Effector memory CD4-positive, alpha-beta T cell (primary cell): ENCODE results near the gene ATP11C.

Experiments used
- DNase-seq, 3 donors: peaks; one replicate each; pipeline ENCODE4 v3.0.0-alpha.2; 2020
- H3K27ac ChIP-seq: 2 replicates; pipeline ENCODE4 v1.7.0; 2013; ENCODE audit warnings: mild to moderate bottlenecking, low read length, moderate library complexity; ENCODE audit not compliant: insufficient read depth, poor library complexity, severe bottlenecking
- H3K27me3 ChIP-seq: replicated peaks from 2 replicates; pipeline ENCODE4 v1.7.0; 2013; ENCODE audit warnings: mild to moderate bottlenecking, low read length; ENCODE audit not compliant: insufficient read depth, control insufficient read depth, poor library complexity, severe bottlenecking
- H3K36me3 ChIP-seq: 2 replicates; pipeline ENCODE4 v1.7.0; 2013; ENCODE audit warnings: mild to moderate bottlenecking, low read length, moderate library complexity; ENCODE audit not compliant: control insufficient read depth, insufficient read depth
- H3K4me1 ChIP-seq: 2 replicates; pipeline ENCODE4 v1.7.0; 2013; ENCODE audit warnings: low read length, mild to moderate bottlenecking; ENCODE audit not compliant: control insufficient read depth, insufficient read depth, poor library complexity, severe bottlenecking
- H3K4me3 ChIP-seq: 2 replicates; pipeline ENCODE4 v1.7.0; 2013; ENCODE audit warnings: low read length, low read depth, mild to moderate bottlenecking; ENCODE audit not compliant: insufficient read depth, poor library complexity, severe bottlenecking
- H3K9me3 ChIP-seq: 2 replicates; pipeline ENCODE4 v1.7.0; 2013; ENCODE audit warnings: mild to moderate bottlenecking, low read length, moderate library complexity; ENCODE audit not compliant: control insufficient read depth

Gene ATP11C

DNA sequence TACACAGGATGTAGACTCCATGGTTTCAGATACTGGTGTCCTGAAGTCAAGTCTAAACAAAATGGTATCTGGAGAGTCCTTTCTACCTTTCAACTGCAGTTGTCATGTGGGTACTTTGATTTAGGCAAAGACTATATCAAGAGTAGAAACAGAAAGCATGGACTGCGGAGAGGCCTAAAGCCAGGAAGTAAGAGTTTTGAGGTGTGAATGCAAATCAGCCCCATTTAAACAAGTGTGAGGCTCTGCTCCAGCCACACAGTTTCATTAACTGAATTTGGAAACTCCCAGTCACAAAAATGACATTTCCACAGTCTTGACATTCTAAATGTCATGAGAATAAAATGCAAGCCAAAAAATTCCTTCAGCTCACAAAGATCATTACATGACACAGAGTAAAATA is 137.7 kb downstream of the ATP11C start:
- Histone ChIP-seq H3K27ac (no peak overlapping the region), H3K4me3 (no peak overlapping the region), H3K4me1 (no peaks in the 10 kb centered on the region)

DNA sequence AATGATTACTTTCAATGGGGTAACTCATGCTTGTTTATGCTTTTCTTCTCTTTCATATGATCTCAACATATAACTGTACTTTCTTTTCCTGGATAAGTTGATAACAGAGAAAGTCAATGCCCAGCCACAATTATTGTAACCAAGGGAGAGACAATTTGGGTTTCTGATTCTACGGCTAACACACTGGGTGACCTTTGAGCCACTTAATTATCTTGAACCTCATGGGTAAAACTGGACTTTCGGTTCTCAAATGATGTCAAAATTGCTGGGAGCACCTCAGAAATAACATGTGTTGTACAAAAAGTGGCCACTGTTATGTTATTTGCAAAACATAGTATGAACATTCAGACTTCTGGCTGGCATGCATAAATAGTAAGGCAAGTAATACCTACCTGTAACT is 145.3 kb downstream of the ATP11C start:
- no peaks in the 10 kb centered on the region for H3K27me3 ChIP-seq
- no peaks in the 10 kb centered on the region for H3K4me1 ChIP-seq
- H3K9me3 ChIP-seq = no peaks in the 10 kb centered on the region
- DNase-seq = no peak
- no peak overlapping the region for H3K4me3 ChIP-seq
- H3K27ac ChIP-seq = no peak overlapping the region
- no peaks in the 10 kb centered on the region for H3K36me3 ChIP-seq

More for the DNA sequence above, 137.7 kb downstream of the ATP11C start:
- Histone ChIP-seq H3K9me3 (no peaks in the 10 kb centered on the region), H3K36me3 (no peaks in the 10 kb centered on the region), H3K27me3 (no peaks in the 10 kb centered on the region)
- no peak for DNase-seq

GRCh38 chrX:139784807-139785206 is 148.0 kb downstream of the ATP11C start:
- Histone ChIP-seq H3K9me3 (no peaks in the 10 kb centered on the region), H3K4me3 (no peak overlapping the region), H3K27me3 (no peaks in the 10 kb centered on the region), H3K36me3 (no peaks in the 10 kb centered on the region), H3K27ac (no peak overlapping the region), H3K4me1 (no peaks in the 10 kb centered on the region)
- no peak for DNase-seq

DNA sequence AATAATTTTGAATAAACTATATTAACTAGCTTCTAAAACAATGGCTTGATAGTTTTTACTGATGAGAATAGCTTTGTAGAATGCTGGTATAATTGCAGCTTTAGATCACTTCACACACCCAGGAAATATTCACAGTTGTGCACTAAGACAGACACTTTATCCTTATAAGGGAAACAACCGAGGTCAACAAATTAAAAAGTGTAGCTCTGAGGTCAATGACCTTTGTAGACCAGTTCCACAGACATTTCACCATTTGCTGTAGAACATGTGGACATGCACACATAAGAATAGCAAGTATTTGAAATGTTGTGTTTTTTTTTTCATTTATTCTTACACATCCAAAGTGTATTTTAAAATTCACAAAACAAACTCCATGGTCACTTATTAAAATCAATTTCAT is 148.9 kb downstream of the ATP11C start:
- Histone ChIP-seq H3K27me3 (no peaks in the 10 kb centered on the region), H3K4me1 (no peaks in the 10 kb centered on the region), H3K9me3 (no peaks in the 10 kb centered on the region), H3K36me3 (no peaks in the 10 kb centered on the region), H3K27ac (no peak overlapping the region), H3K4me3 (no peak overlapping the region)
- DNase-seq = no peak

DNA sequence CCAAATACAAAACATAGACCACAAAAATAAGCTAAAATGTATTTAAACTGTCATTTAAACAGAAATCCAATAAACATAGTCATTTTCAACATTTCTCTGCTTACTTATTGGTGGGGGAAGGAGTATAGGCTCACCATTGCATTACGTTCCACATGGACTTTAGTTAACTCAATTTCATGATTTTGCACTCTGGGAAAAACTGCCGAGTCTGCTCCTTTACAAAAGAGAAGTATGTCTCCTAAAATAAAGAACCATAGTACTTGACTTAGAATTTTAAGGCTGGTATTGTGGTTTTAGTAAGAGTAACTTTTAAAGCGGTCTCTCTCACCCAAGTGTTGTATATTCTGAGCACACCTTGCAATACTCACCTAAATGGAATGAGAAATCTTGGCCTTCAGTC is 149.8 kb downstream of the ATP11C start:
- no peak overlapping the region for H3K27ac ChIP-seq
- H3K36me3 ChIP-seq = no peaks in the 10 kb centered on the region
- no peak overlapping the region for H3K4me3 ChIP-seq
- H3K4me1 ChIP-seq = no peaks in the 10 kb centered on the region
- no peak for DNase-seq
- H3K27me3 ChIP-seq = no peaks in the 10 kb centered on the region
- no peaks in the 10 kb centered on the region for H3K9me3 ChIP-seq

GRCh38 chrX:139776599-139776998 is 156.3 kb downstream of the ATP11C start:
- Histone ChIP-seq H3K36me3 (peaks cover 8% of the 10 kb centered on the region), H3K27me3 (no peaks in the 10 kb centered on the region), H3K4me3 (no peak overlapping the region), H3K27ac (no peak overlapping the region), H3K9me3 (no peaks in the 10 kb centered on the region), H3K4me1 (no peaks in the 10 kb centered on the region)
- DNase-seq = no peak

DNA sequence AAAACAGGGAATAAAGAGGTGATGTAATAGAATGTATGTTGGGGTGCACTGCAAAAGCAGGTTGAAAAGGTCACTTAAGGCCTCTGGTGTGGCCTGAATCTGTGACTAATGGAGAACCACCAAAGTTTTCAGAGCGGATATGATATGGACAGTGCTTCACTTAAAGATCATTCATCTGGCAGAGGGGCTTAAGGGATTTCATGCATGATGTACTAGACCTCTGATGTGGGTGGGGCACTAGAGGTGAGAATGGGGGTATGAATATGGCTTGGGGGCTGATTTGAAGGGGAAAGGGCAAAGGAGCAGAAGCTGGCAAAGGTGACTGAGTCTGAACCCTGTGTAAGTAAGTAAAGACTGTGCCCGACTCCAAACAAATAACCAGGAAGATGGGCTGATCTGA is 162.5 kb downstream of the ATP11C start:
- no peak for DNase-seq
- no peak overlapping the region for H3K4me3 ChIP-seq
- no peaks in the 10 kb centered on the region for H3K4me1 ChIP-seq

GRCh38 chrX:139766545-139766983 is 166.3 kb downstream of the ATP11C start:
- DNase-seq = no peak
- H3K4me1 ChIP-seq = no peaks in the 10 kb centered on the region
- no peak overlapping the region for H3K4me3 ChIP-seq
- H3K36me3 ChIP-seq = no peaks in the 10 kb centered on the region
- no peaks in the 10 kb centered on the region for H3K9me3 ChIP-seq
- no peak overlapping the region for H3K27ac ChIP-seq
- no peaks in the 10 kb centered on the region for H3K27me3 ChIP-seq

More for the DNA sequence above, 162.5 kb downstream of the ATP11C start:
- Histone ChIP-seq H3K27me3 (no peaks in the 10 kb centered on the region), H3K27ac (no peak overlapping the region), H3K36me3 (peaks cover 8% of the 10 kb centered on the region), H3K9me3 (no peaks in the 10 kb centered on the region)

DNA sequence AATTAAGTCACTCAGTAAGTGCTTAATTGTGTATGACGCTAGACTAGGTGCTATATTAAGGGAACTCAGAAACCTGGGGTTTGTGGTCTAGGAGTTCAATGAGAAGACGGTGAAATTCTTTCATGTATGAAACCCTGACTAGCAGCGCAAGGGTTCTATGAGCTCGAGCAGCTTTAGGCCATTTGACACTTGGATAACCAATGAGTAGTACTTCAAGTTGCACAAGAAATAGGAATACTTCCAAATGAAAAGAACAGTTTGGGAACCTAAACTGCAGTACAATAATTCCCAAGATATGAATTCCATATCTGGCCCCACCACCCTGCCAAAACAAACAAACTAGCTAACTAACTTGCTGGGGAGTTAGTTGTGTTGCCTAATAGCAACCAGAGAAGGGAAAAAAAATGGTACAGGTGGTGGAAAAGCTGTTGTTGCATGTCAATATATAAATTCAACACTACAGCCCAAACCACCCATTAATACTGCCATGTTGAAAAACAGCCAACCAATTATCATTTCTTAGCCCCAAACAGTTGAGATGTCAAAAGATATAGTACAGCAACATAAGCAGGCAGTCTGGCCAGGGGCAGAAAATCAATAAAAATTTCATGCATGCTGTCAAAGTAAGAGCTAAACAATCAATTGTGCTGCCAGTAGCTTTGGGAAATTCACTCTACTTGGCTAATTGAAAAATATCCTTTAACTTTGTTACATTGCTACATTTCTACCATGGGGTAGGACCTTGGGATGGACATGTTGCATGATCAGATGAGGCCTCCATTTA is 170.3 kb downstream of the ATP11C start:
- no peak overlapping the region for H3K4me3 ChIP-seq
- H3K36me3 ChIP-seq = no peaks in the 10 kb centered on the region
- DNase-seq = no peak
- H3K9me3 ChIP-seq = no peaks in the 10 kb centered on the region
- no peak overlapping the region for H3K27ac ChIP-seq
- no peaks in the 10 kb centered on the region for H3K4me1 ChIP-seq
- no peaks in the 10 kb centered on the region for H3K27me3 ChIP-seq

GRCh38 chrX:139759637-139760036 is 173.2 kb downstream of the ATP11C start:
- no peak for DNase-seq
- no peaks in the 10 kb centered on the region for H3K36me3 ChIP-seq
- no peaks in the 10 kb centered on the region for H3K27me3 ChIP-seq
- no peak overlapping the region for H3K4me3 ChIP-seq
- H3K9me3 ChIP-seq = no peaks in the 10 kb centered on the region
- H3K4me1 ChIP-seq = no peaks in the 10 kb centered on the region
- no peak overlapping the region for H3K27ac ChIP-seq
